Stomach (tissue), 9 donors: Measurements from ENCODE around the gene COL11A2. TPM values are rescaled to one million over a fixed set of nuclear protein-coding genes. Genes with fewer than 3 reads are reported as not detected.

Experiments used
- DNase-seq, 2 donors: peaks; one replicate each; pipeline versions ENCODE4 v3.0.0 to v3.0.0-alpha.2; 2013 to 2019
- H3K27ac ChIP-seq, 5 donors: fragments of 200-600 bp in 4 of 5; sonication (generic) in 4 of 5; one replicate each; pipeline ENCODE4 v1.5.1; 2013 to 2019; ENCODE audit warnings: mild to moderate bottlenecking in 1 of 5, moderate library complexity in 1 of 5
- H3K27me3 ChIP-seq, 3 donors: fragments of 200-600 bp; sonication (generic); one replicate each; pipeline ENCODE4 v1.5.1; 2017 to 2019; ENCODE audit warnings: mixed run types in 1 of 3
- H3K36me3 ChIP-seq, 4 donors: fragments of 200-600 bp; sonication (generic); 1 replicate in 3 of 4; 2 replicates in 1 of 4; pipeline ENCODE4 v1.5.1; 2016 to 2019
- H3K4me1 ChIP-seq, 4 donors: fragments of 200-600 bp; sonication (generic); one replicate each; pipeline ENCODE4 v1.5.1; 2016 to 2019
- H3K4me3 ChIP-seq, 4 donors: fragments of 200-600 bp; sonication (generic) in 3 of 4; one replicate each; pipeline ENCODE4 v1.5.1; 2016 to 2019; ENCODE audit warnings: mild to moderate bottlenecking in 1 of 4
- H3K9me3 ChIP-seq, 4 donors: fragments of 200-600 bp; sonication (generic); one replicate each; pipeline ENCODE4 v1.5.1; 2016 to 2019
- EP300 ChIP-seq: sonication (generic); formaldehyde crosslinking; IDR thresholded peaks from one replicate; pipeline ENCODE4 v1.6.1; 2017; ENCODE audit warnings: antibody characterized with exemption
- POLR2A ChIP-seq, 4 donors: fragments of 450-650 bp; IDR thresholded peaks; one replicate each; pipeline ENCODE4 v1.6.1; 2016; ENCODE audit warnings: antibody characterized with exemption in 4 of 4, control low read depth in 2 of 4, mild to moderate bottlenecking in 1 of 4, moderate library complexity in 1 of 4
- POLR2AphosphoS5 ChIP-seq, 3 donors: sonication (generic); formaldehyde crosslinking; IDR thresholded peaks; one replicate each; pipeline ENCODE4 v1.6.1; 2016; ENCODE audit warnings: antibody characterized with exemption in 3 of 3
- WGBS, 5 donors: extraction: QIAGEN DNeasy Blood & Tissue Kit in 3 of 5; methylation state at CpG; one replicate each; pipeline versions ENCODE4 v1.1.5 to v1.1.7; 2013 to 2018; 5-methylcytosine and 5-hydroxymethylcytosine counted together
- intact Hi-C: fragments of 100-400 bp; cut with DNase I; formaldehyde crosslinking; loops from one replicate; pipeline ENCODE4 v1.15.1; 2023; ENCODE audit warnings: low total_unique reads
- polyA plus RNA-seq, 3 donors: library from polyadenylated mRNA; stranded (reverse); fragments of 200-250 nt; gene quantifications; one replicate each; pipeline ENCODE4 v1.2.3, GENCODE V29; 2013
- total RNA-seq, 5 donors: library from RNA; depleted of rRNA; stranded (reverse); fragments of >200 nt; gene quantifications; one replicate each; pipeline versions ENCODE4 v1.1.0 to v1.2.3, GENCODE V29; 2014 to 2016
- TF ChIP-seq, protein P1 (sequence below), 7 experiments: fragments of 450-650 bp in 4 of 7; fragments of 200-600 bp in 3 of 7; sonication (generic) in 3 of 7; IDR thresholded peaks; one replicate each; pipeline ENCODE4 v1.5.1; 2016 to 2019; ENCODE audit warnings: antibody characterized with exemption in 7 of 7, control low read depth in 2 of 7, mild to moderate bottlenecking in 1 of 7
- donor health status: healthy with polysubstance abuse.
- donor health status: Bipolar disorder and iron deficiency.
- donor health status: healthy.

Gene COL11A2
- total and polyA plus RNA-seq, 8 donors, result under 0.01 to 1.5 (median 0.87) TPM; not detected in 3

- 69 to 86% (median 83%) methylated on average over 6 of the region's 6 CpGs for WGBS, 5 donors
- DNase-seq, result no peak
- no peaks in the 10 kb centered on the region for H3K36me3 ChIP-seq
- H3K27me3 ChIP-seq, result peaks cover 0 to 3% (median 0%) of the 10 kb centered on the region in 3 donors
- intact Hi-C loops, result loop anchor here (10.0 kb wide), 1 partner anchor 112 kb away; no protein-coding TSS in a partner anchor
- H3K9me3 ChIP-seq, result peaks cover 0 to 21% (median 13%) of the 10 kb centered on the region in 4 donors
- H3K4me1 ChIP-seq, result no peaks in the 10 kb centered on the region
- TF ChIP-seq, protein P1, sequence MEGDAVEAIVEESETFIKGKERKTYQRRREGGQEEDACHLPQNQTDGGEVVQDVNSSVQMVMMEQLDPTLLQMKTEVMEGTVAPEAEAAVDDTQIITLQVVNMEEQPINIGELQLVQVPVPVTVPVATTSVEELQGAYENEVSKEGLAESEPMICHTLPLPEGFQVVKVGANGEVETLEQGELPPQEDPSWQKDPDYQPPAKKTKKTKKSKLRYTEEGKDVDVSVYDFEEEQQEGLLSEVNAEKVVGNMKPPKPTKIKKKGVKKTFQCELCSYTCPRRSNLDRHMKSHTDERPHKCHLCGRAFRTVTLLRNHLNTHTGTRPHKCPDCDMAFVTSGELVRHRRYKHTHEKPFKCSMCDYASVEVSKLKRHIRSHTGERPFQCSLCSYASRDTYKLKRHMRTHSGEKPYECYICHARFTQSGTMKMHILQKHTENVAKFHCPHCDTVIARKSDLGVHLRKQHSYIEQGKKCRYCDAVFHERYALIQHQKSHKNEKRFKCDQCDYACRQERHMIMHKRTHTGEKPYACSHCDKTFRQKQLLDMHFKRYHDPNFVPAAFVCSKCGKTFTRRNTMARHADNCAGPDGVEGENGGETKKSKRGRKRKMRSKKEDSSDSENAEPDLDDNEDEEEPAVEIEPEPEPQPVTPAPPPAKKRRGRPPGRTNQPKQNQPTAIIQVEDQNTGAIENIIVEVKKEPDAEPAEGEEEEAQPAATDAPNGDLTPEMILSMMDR (IDR thresholded peaks at IDR 0.05), result no peak
- TF ChIP-seq POLR2AphosphoS5 (IDR thresholded peaks at IDR 0.05) (no peak), EP300 (no peak), POLR2A (IDR thresholded peaks at IDR 0.05) (no peak)
- no peak overlapping the region for H3K27ac ChIP-seq
- H3K4me3 ChIP-seq, result no peak overlapping the region
These were observed 69.1 kb downstream of the COL11A2 start for GRCh38 chr6:33123181-33123580.

DNA sequence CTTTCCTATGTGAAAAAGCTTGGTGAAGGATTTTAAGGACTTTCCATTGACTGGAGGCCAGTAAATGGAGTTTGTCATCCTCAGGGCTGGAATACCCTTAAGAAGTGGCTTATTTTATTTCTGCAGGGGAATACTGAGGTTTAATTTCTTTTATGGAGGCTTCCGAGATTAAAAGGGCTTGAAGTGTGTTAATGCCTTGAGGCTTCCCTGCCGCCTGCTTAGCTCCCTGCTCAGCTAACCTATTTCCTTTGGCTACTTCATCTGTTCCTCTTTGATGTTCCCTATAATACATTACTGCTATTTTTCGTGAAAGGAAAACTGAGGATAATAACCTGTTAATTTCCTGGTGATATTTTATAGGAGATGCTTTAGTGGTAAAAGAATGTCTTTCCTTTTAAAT, 72.3 kb downstream of the COL11A2 start:
- DNase-seq, result no peak
- Histone ChIP-seq H3K4me1 (peaks cover 4 to 13% (median 7%) of the 10 kb centered on the region in 4 donors), H3K4me3 (no peak overlapping the region), H3K36me3 (no peaks in the 10 kb centered on the region), H3K27ac (no peak overlapping the region), H3K9me3 (peaks cover 0 to 21% (median 13%) of the 10 kb centered on the region in 4 donors), H3K27me3 (peaks cover 0 to 29% (median 21%) of the 10 kb centered on the region in 3 donors)
- intact Hi-C loops, result loop anchor here (10.0 kb wide), 1 partner anchor 115 kb away; no protein-coding TSS in a partner anchor
- WGBS, 5 donors, result 64 to 82% (median 71%) methylated on average over 3 of the region's 3 CpGs
- TF ChIP-seq, protein P1 (IDR thresholded peaks at IDR 0.05), result no peak
- TF ChIP-seq POLR2AphosphoS5 (IDR thresholded peaks at IDR 0.05) (no peak), POLR2A (IDR thresholded peaks at IDR 0.05) (no peak), EP300 (no peak)

GRCh38 chr6:33118525-33119123, 73.6 kb downstream of the COL11A2 start:
- TF ChIP-seq, protein P1 (IDR thresholded peaks at IDR 0.05), result peak in 5 of 7 experiments; percentile 62 to 91 (median 88)
- TF ChIP-seq EP300, result no peak
- Histone ChIP-seq H3K4me1 (peaks cover 4 to 13% (median 7%) of the 10 kb centered on the region in 4 donors), H3K9me3 (peaks cover 0 to 9% (median 4%) of the 10 kb centered on the region in 4 donors), H3K4me3 (no peak overlapping the region), H3K27ac (no peak overlapping the region), H3K27me3 (peaks cover 0 to 37% (median 24%) of the 10 kb centered on the region in 3 donors), H3K36me3 (no peaks in the 10 kb centered on the region)
- intact Hi-C loops, result no loop called here
- peak in 1 of 2 donors; percentile 73 for DNase-seq
- WGBS, 5 donors, result 0 to 2% (median 0%) methylated on average over 3 of the region's 3 CpGs

GRCh38 chr6:33117811-33118277, 74.4 kb downstream of the COL11A2 start:
- no peak for TF ChIP-seq POLR2AphosphoS5 (IDR thresholded peaks at IDR 0.05)
- no peak for TF ChIP-seq EP300
- TF ChIP-seq POLR2A (IDR thresholded peaks at IDR 0.05), result no peak
- TF ChIP-seq, protein P1 (IDR thresholded peaks at IDR 0.05), result no peak
- Histone ChIP-seq H3K27ac (no peak overlapping the region), H3K36me3 (no peaks in the 10 kb centered on the region), H3K4me3 (no peak overlapping the region), H3K27me3 (peaks cover 0 to 45% (median 27%) of the 10 kb centered on the region in 3 donors), H3K4me1 (peaks cover 4 to 13% (median 7%) of the 10 kb centered on the region in 4 donors), H3K9me3 (peaks cover 0 to 1% (median 0%) of the 10 kb centered on the region in 4 donors)
- intact Hi-C loops, result no loop called here
- 18 to 31% (median 19%) methylated on average over 9 of the region's 9 CpGs for WGBS, 5 donors
- DNase-seq, result no peak
